Testis (tissue), 2 donors: ENCODE results near the gene MYO7B.

ENCODE experiments used
- POLR2A ChIP-seq: fragments of 450-650 bp; IDR thresholded peaks from one replicate; pipeline ENCODE4 v1.6.1; 2017; ENCODE audit warnings: antibody characterized with exemption, mild to moderate bottlenecking, moderate library complexity
- TF ChIP-seq, protein P1 (sequence below), 3 experiments: fragments of 450-650 bp in 2 of 3; fragments of 200-600 bp in 1 of 3; sonication (generic) in 1 of 3; IDR thresholded peaks; one replicate each; pipeline ENCODE4 v1.5.1; 2016 to 2019; ENCODE audit warnings: antibody characterized with exemption in 3 of 3, mild to moderate bottlenecking in 2 of 3, moderate library complexity in 1 of 3

DNA sequence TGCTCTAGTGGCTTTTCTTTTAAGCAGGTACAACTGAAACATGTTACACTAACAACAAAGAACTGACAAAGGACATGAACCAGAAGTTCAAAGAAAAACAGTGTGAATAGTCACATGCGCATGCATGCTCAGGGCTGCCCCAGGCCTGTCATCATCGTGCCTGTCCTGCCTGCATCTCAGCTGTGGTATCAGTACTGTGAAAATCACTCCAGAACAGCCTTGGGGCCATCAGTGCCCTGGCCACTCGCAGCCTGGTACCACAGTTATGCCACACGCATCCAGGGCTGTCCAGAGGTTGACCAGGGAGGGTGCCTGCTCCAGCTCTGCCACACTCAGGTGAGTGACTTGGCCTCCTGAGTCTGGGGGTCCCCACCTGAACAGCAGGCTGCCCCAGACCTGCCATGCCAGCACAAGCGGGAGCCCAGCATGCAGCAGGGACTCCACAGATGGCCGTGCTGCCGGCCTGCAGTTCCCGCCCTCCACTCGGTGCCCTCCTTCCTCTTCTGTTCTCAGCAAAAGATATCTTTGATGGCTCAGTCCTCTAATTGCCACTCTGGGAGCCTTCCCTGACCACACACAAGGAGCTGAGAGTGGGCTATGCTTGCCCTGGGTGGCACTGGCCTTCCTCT is 127.6 kb downstream of the MYO7B start:
- TF ChIP-seq, protein P1, sequence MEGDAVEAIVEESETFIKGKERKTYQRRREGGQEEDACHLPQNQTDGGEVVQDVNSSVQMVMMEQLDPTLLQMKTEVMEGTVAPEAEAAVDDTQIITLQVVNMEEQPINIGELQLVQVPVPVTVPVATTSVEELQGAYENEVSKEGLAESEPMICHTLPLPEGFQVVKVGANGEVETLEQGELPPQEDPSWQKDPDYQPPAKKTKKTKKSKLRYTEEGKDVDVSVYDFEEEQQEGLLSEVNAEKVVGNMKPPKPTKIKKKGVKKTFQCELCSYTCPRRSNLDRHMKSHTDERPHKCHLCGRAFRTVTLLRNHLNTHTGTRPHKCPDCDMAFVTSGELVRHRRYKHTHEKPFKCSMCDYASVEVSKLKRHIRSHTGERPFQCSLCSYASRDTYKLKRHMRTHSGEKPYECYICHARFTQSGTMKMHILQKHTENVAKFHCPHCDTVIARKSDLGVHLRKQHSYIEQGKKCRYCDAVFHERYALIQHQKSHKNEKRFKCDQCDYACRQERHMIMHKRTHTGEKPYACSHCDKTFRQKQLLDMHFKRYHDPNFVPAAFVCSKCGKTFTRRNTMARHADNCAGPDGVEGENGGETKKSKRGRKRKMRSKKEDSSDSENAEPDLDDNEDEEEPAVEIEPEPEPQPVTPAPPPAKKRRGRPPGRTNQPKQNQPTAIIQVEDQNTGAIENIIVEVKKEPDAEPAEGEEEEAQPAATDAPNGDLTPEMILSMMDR (IDR thresholded peaks at IDR 0.05): no peak
- no peak for TF ChIP-seq POLR2A
